ENCODE measurements around the gene ETV6. TPM values are rescaled to one million over a fixed set of nuclear protein-coding genes. Genes with fewer than 3 reads are reported as not detected.

Gene ETV6
- total and polyA plus RNA-seq, 2 of the 8 experiments (the other 6 are each of a cell fraction or from before 2014, with no cell fraction given), result 5.5 to 23.9 TPM

DNA sequence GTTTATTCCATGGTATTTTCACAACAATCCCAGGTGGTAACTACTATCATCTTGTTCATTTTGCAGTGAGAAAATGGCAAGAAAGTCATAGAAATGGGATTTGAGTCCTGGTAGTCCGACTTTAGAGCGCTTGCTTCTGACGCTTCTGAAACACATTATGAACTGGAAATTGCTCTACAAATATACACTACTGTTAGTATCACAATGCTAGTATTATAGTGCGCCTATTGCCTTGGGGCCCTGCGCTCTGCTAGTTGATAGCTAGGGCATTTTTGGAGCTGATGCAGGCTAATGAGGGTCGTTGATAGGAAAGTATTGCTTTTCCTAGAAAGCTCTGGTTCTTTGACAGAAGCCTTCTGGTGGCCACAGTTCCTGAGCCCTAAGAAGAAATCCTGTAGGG is 61.0 kb downstream of the ETV6 start:
- H3K79me2 ChIP-seq (ENCODE audit: control insufficient read depth in 1 of 2, insufficient read depth in 2 of 2, low read length in 2 of 2), result 0 out of 4 replicates have a peak, but pooled peaks cover 0 to 5% of the 10 kb centered on the region in 2 experiments
- 91% methylated on average over 6 of the region's 6 CpGs; no CpG with 5 or more reads in 1 of the 2 experiments for WGBS, 2 experiments (ENCODE audit: extremely low coverage in 1 of 2, insufficient coverage in 1 of 2, insufficient read length in 1 of 2, insufficient replicate concordance in 2 of 2, low coverage in 1 of 2, low lambda C conversion rate in 2 of 2, missing lambda C conversion rate in 1 of 2)

More for the DNA sequence above, 61.0 kb downstream of the ETV6 start:
- no peak overlapping the region for H3K18ac ChIP-seq (ENCODE audit: extremely low read depth, low read length)
- no peak overlapping the region for H3K56ac ChIP-seq (replicated peaks; ENCODE audit: insufficient read length, low read depth, low read length)
- DNase-seq (ENCODE audit: low read depth in 1 of 2, low spot score in 2 of 2), result no peak
- H3K36me3 ChIP-seq (ENCODE audit: control insufficient read depth in 2 of 4, insufficient read depth in 4 of 4, low read length in 3 of 4), result no peaks in the 10 kb centered on the region
- H3K4me2 ChIP-seq (ENCODE audit: insufficient read depth in 1 of 2, low read depth in 2 of 2, low read length in 2 of 2), result no peak overlapping the region
- no peak overlapping the region for H2BK120ac ChIP-seq (replicated peaks; ENCODE audit: low read depth, low read length)
- TF ChIP-seq ZNF274 (IDR thresholded peaks at IDR 0.05; ENCODE audit: borderline replicate concordance, extremely low read depth, low read length) (no peak), TCF12 (IDR thresholded peaks at IDR 0.05; ENCODE audit: low read depth, low read length) (no peak), SIN3A (conservative IDR thresholded peaks at IDR 0.05 in 1 of 2, IDR thresholded peaks at IDR 0.05 in 1 of 2; ENCODE audit: low read depth in 1 of 2, low read length in 2 of 2) (no peak), CTBP2 (IDR thresholded peaks at IDR 0.05; ENCODE audit: borderline replicate concordance, insufficient read depth, insufficient read length, low read length) (no peak), E2F6 (IDR thresholded peaks at IDR 0.05) (no peak), PHF8 (conservative IDR thresholded peaks at IDR 0.05; ENCODE audit: low read depth, low read length) (no peak), NANOG (IDR thresholded peaks at IDR 0.05; ENCODE audit: insufficient read depth, low read depth, low read length, poor library complexity, severe bottlenecking) (no peak), EP300 (IDR thresholded peaks at IDR 0.05; ENCODE audit: borderline replicate concordance in 1 of 2, low read depth in 2 of 2, low read length in 2 of 2) (no peak), POLR2A (IDR thresholded peaks at IDR 0.05; ENCODE audit: control extremely low read depth in 1 of 2, low read depth in 2 of 2, low read length in 2 of 2) (no peak), KDM1A (IDR thresholded peaks at IDR 0.05; ENCODE audit: borderline replicate concordance, low read length) (no peak)
- no peak overlapping the region for H3K23ac ChIP-seq (ENCODE audit: insufficient read length)
- no peak overlapping the region for H4K8ac ChIP-seq (ENCODE audit: extremely low read depth, insufficient read depth, low read length)
- no peak overlapping the region for H2BK15ac ChIP-seq (ENCODE audit: low read length)
- H2BK12ac ChIP-seq (ENCODE audit: low read depth, low read length), result no peak overlapping the region
- H3K27me3 ChIP-seq (replicated peaks in 1 of 4; ENCODE audit: control insufficient read depth in 3 of 4, extremely low read depth in 1 of 4, insufficient read depth in 3 of 4, low read length in 3 of 4), result no peaks in the 10 kb centered on the region
- H3K27ac ChIP-seq (ENCODE audit: low read depth, low read length), result no peak overlapping the region
- ChIA-PET CTCF (ENCODE audit: partially characterized antibody) (interaction anchor here (0.7 kb wide), 1 partner anchor 129 kb away, joined by 3 read pairs; no protein-coding TSS in a partner anchor), POLR2A (ENCODE audit: partially characterized antibody) (interaction anchor here (0.6 kb wide), 1 partner anchor 43 kb away, joined by 3 read pairs; no protein-coding TSS in a partner anchor)
- H2AFZ ChIP-seq (ENCODE audit: low read length), result no peak overlapping the region
- H4K20me1 ChIP-seq (replicated peaks in 1 of 2; ENCODE audit: control insufficient read depth in 1 of 2, insufficient read depth in 2 of 2, low read length in 2 of 2), result peaks cover 0 to 2% of the 10 kb centered on the region in 2 experiments
- no peak overlapping the region for H3K4ac ChIP-seq (replicated peaks; ENCODE audit: insufficient read length, low read depth, low read length)
- no peak overlapping the region for H2BK20ac ChIP-seq (ENCODE audit: low read length)
- H3K4me3 ChIP-seq (ENCODE audit: extremely low read depth in 1 of 4, insufficient read depth in 2 of 4, low read depth in 3 of 4, low read length in 4 of 4), result no peak overlapping the region
- H3K23me2 ChIP-seq (ENCODE audit: low read depth, low read length), result no peaks in the 10 kb centered on the region
- H3K14ac ChIP-seq (ENCODE audit: insufficient read length), result no peak overlapping the region
- no peak overlapping the region for H2AK5ac ChIP-seq (ENCODE audit: low read depth, low read length)
- H3K9me3 ChIP-seq (ENCODE audit: insufficient read depth in 2 of 2, low read depth in 1 of 2, low read length in 1 of 2), result no peaks in the 10 kb centered on the region
- no peak overlapping the region for H2BK5ac ChIP-seq (ENCODE audit: low read depth, low read length)
- no peak for FAIRE-seq
- no peak overlapping the region for H4K91ac ChIP-seq (replicated peaks; ENCODE audit: insufficient read length, low read length)
- H3K9ac ChIP-seq (replicated peaks in 1 of 4; ENCODE audit: extremely low read depth in 1 of 4, low read depth in 3 of 4, low read length in 3 of 4), result no peak overlapping the region
- H3K79me1 ChIP-seq (ENCODE audit: low read depth, low read length), result peaks cover 14% of the 10 kb centered on the region; the same call in 1 of the 2 replicates
- no peak overlapping the region for H4K5ac ChIP-seq (ENCODE audit: insufficient read length, low read depth, low read length)
- peaks cover 0 to 11% (median 2%) of the 10 kb centered on the region in 4 experiments; a peak in 4 of 7 replicates for H3K4me1 ChIP-seq (replicated peaks in 1 of 4; ENCODE audit: control insufficient read depth in 3 of 4, insufficient read depth in 4 of 4, low read length in 3 of 4)

Data from H1 (cell line).